ENCODE results near the gene APEX2.

Gene APEX2

GRCh38 chrX:55026840-55027239, 26.7 kb downstream of the APEX2 start:
- H3K9ac ChIP-seq (ENCODE audit: low read length) = no peak overlapping the region

GRCh38 chrX:55028040-55028439, 27.9 kb downstream of the APEX2 start:
- no peaks in the 10 kb centered on the region for H3F3A ChIP-seq (ENCODE audit: insufficient read depth, low read length)
- H3K9me2 ChIP-seq (ENCODE audit: low read depth, low read length) = no peaks in the 10 kb centered on the region
- no peaks in the 10 kb centered on the region for H3K27me3 ChIP-seq (ENCODE audit: insufficient read depth, low read length)
- H3K9ac ChIP-seq (ENCODE audit: low read length) = no peak overlapping the region
- TF ChIP-seq EZH2 (IDR thresholded peaks at IDR 0.05; ENCODE audit: borderline replicate concordance, low read length) = no peak
- no peak for TF ChIP-seq CTCF (IDR thresholded peaks at IDR 0.05; ENCODE audit: low read length)
- no peaks in the 10 kb centered on the region for H3K9me3 ChIP-seq (ENCODE audit: low read length)
- H4K20me1 ChIP-seq (ENCODE audit: insufficient read depth, low read length) = no peaks in the 10 kb centered on the region
- H3K4me1 ChIP-seq (ENCODE audit: insufficient read depth, low read length, severe bottlenecking) = no peaks in the 10 kb centered on the region
- no peaks in the 10 kb centered on the region for H3K36me3 ChIP-seq (ENCODE audit: insufficient read depth, low read length)
- H3K4me3 ChIP-seq (ENCODE audit: low read depth, low read length, poor library complexity, severe bottlenecking) = no peak overlapping the region
- H3K79me2 ChIP-seq (ENCODE audit: insufficient read depth, low read length) = no peaks in the 10 kb centered on the region
- H2AFZ ChIP-seq (ENCODE audit: low read length) = no peak overlapping the region
- H3K27ac ChIP-seq (ENCODE audit: low read depth, low read length, poor library complexity, severe bottlenecking) = no peak overlapping the region
- H3K4me2 ChIP-seq (ENCODE audit: low read length) = no peak overlapping the region

More at GRCh38 chrX:55026840-55027239, 26.7 kb downstream of the APEX2 start:
- Histone ChIP-seq H3K4me2 (ENCODE audit: low read length) (no peak overlapping the region), H3K9me3 (ENCODE audit: low read length) (no peaks in the 10 kb centered on the region), H3K9me2 (ENCODE audit: low read depth, low read length) (no peaks in the 10 kb centered on the region), H3K4me3 (ENCODE audit: low read depth, low read length, poor library complexity, severe bottlenecking) (no peak overlapping the region), H3K36me3 (ENCODE audit: insufficient read depth, low read length) (no peaks in the 10 kb centered on the region), H2AFZ (ENCODE audit: low read length) (no peak overlapping the region), H3K79me2 (ENCODE audit: insufficient read depth, low read length) (no peaks in the 10 kb centered on the region), H3K27ac (ENCODE audit: low read depth, low read length, poor library complexity, severe bottlenecking) (no peak overlapping the region), H3K4me1 (ENCODE audit: insufficient read depth, low read length, severe bottlenecking) (no peaks in the 10 kb centered on the region), H4K20me1 (ENCODE audit: insufficient read depth, low read length) (no peaks in the 10 kb centered on the region), H3F3A (ENCODE audit: insufficient read depth, low read length) (no peaks in the 10 kb centered on the region), H3K27me3 (ENCODE audit: insufficient read depth, low read length) (no peaks in the 10 kb centered on the region)
- TF ChIP-seq CTCF (IDR thresholded peaks at IDR 0.05; ENCODE audit: low read length) (no peak), EZH2 (IDR thresholded peaks at IDR 0.05; ENCODE audit: borderline replicate concordance, low read length) (no peak)

GRCh38 chrX:55028611-55029010, 28.4 kb downstream of the APEX2 start:
- H4K20me1 ChIP-seq (ENCODE audit: insufficient read depth, low read length) = no peaks in the 10 kb centered on the region
- no peaks in the 10 kb centered on the region for H3K9me3 ChIP-seq (ENCODE audit: low read length)
- H3F3A ChIP-seq (ENCODE audit: insufficient read depth, low read length) = no peaks in the 10 kb centered on the region
- H3K27ac ChIP-seq (ENCODE audit: low read depth, low read length, poor library complexity, severe bottlenecking) = no peak overlapping the region
- no peak overlapping the region for H3K9ac ChIP-seq (ENCODE audit: low read length)
- H3K79me2 ChIP-seq (ENCODE audit: insufficient read depth, low read length) = no peaks in the 10 kb centered on the region
- no peaks in the 10 kb centered on the region for H3K27me3 ChIP-seq (ENCODE audit: insufficient read depth, low read length)
- no peaks in the 10 kb centered on the region for H3K36me3 ChIP-seq (ENCODE audit: insufficient read depth, low read length)
- no peak overlapping the region for H3K4me3 ChIP-seq (ENCODE audit: low read depth, low read length, poor library complexity, severe bottlenecking)
- no peaks in the 10 kb centered on the region for H3K9me2 ChIP-seq (ENCODE audit: low read depth, low read length)
- no peak overlapping the region for H2AFZ ChIP-seq (ENCODE audit: low read length)
- no peaks in the 10 kb centered on the region for H3K4me1 ChIP-seq (ENCODE audit: insufficient read depth, low read length, severe bottlenecking)
- no peak for TF ChIP-seq CTCF (IDR thresholded peaks at IDR 0.05; ENCODE audit: low read length)
- TF ChIP-seq EZH2 (IDR thresholded peaks at IDR 0.05; ENCODE audit: borderline replicate concordance, low read length) = no peak
- no peak overlapping the region for H3K4me2 ChIP-seq (ENCODE audit: low read length)

Data from OCI-LY1 (cell line).